GM12872 (cell line): ENCODE results near the gene LPCAT1.

Experiments used
- CTCF ChIP-seq: IDR thresholded peaks from 3 replicates; pipeline ENCODE4 v1.5.1; 2011; ENCODE audit warnings: low read depth, mild to moderate bottlenecking, low read length, moderate library complexity; ENCODE audit not compliant: insufficient read depth

LPCAT1 gene

GRCh38 chr5:1416856-1417469, 106.8 kb downstream of the LPCAT1 start:
- no peak for TF ChIP-seq CTCF

GRCh38 chr5:1415626-1416360, 108.0 kb downstream of the LPCAT1 start:
- no peak for TF ChIP-seq CTCF

GRCh38 chr5:1415059-1415425, 108.7 kb downstream of the LPCAT1 start:
- TF ChIP-seq CTCF: no peak

GRCh38 chr5:1414311-1415058, 109.3 kb downstream of the LPCAT1 start:
- no peak for TF ChIP-seq CTCF

- TF ChIP-seq CTCF: no peak
Observed at GRCh38 chr5:1413611-1414241, 110.0 kb downstream of the LPCAT1 start.

GRCh38 chr5:1413211-1413610, 110.5 kb downstream of the LPCAT1 start:
- no peak for TF ChIP-seq CTCF

GRCh38 chr5:1412621-1413020, 111.1 kb downstream of the LPCAT1 start:
- TF ChIP-seq CTCF: no peak
